Fibroblast of skin of abdomen (primary cell): ENCODE data around the gene ITGA2.

Experiments
- DNase-seq: peaks from one replicate; pipeline ENCODE4 v3.0.0-alpha.2; 2013

ITGA2 gene

GRCh38 chr5:52989781-52990527, 802 bp downstream of the ITGA2 start:
- DNase-seq = peak; percentile 36

DNA sequence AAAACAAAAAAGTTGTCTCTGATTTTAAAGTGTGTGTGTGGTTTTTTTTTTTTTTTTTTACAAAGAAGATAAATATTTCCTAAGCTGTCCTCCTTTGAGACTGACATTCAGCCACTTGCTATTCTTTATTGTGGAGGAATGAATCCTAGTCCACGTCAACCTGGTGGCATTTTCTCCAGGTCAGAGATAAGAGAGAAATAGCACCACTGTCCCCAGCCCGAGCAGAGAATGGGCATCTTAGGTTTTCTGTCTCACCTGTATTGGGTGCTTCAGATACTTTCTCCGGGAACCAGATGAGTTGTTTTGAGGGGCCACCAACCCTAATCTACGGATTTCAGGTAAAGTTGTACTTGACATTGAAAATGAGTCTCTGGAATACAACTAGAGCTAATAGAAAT, 1.4 kb downstream of the ITGA2 start:
- DNase-seq = no peak

- DNase-seq = no peak
Observed at GRCh38 chr5:52993367-52993766, 4.2 kb downstream of the ITGA2 start.

DNA sequence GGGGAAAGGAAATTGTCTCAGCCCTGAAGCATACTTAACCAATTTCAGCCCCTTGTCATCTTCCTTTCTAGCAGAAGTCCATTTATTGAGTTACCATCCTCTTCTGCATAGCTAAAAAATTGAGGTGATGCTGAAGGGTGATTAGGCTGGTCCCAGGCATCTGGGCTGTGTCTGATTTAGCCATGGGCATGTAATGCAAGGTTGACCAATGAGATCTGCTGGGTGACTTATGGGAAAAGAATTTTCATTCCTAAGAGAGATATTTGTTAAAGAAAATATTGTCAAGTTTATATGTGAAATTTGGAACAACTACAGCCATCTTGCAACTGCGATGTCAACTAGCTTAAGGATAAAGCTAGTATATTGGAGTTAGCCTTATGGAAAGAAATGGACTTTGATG, 5.1 kb downstream of the ITGA2 start:
- peak; percentile 23 for DNase-seq

DNA sequence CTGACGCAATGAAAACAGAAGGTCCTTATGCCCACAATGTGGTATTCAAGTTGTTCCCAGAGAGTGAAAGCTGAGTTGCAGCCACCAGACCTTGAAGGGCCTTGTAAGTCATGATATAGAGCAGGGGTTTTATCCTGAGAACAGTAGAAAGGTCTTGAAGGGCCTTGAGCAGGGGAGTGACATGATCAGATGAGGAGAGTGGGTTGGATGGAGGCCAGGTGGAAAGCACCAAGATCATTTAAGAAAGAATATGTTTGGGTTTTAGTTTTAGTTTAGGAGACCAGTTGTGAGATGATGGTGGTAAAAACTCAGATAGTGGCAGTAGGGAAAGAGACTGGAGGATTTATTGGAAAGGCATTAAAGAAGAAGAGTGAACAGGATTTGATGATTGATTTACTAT, 5.9 kb downstream of the ITGA2 start:
- no peak for DNase-seq

- no peak for DNase-seq
Observed at GRCh38 chr5:52995914-52996313, 6.8 kb downstream of the ITGA2 start.

DNA sequence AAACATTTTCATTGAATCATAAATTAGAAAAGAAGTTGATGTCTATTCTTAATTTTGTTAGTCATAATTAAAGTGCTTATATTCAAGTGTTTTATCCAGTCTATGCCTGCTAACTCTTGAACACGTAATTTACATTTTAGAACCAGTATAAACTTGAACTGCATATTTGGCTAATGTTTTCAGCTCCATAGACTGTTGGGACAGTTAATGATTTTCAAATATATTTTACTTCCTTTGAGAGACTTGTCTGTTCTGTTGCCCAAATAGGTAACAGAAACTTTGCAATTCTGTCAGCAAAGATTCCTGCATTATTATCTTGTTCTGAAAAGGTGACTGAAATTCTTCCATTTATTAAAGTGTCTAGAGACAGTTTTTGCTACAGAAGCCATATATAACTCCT, 7.8 kb downstream of the ITGA2 start:
- DNase-seq = no peak

GRCh38 chr5:52997424-52997823, 8.3 kb downstream of the ITGA2 start:
- DNase-seq = no peak

GRCh38 chr5:52998552-52999313, 9.6 kb downstream of the ITGA2 start:
- no peak for DNase-seq

- peak; percentile 58 for DNase-seq
Observed at GRCh38 chr5:52999344-52999949, 10.3 kb downstream of the ITGA2 start.

GRCh38 chr5:53001541-53001940, 12.4 kb downstream of the ITGA2 start:
- no peak for DNase-seq

GRCh38 chr5:53002491-53002890, 13.3 kb downstream of the ITGA2 start:
- DNase-seq = no peak

DNA sequence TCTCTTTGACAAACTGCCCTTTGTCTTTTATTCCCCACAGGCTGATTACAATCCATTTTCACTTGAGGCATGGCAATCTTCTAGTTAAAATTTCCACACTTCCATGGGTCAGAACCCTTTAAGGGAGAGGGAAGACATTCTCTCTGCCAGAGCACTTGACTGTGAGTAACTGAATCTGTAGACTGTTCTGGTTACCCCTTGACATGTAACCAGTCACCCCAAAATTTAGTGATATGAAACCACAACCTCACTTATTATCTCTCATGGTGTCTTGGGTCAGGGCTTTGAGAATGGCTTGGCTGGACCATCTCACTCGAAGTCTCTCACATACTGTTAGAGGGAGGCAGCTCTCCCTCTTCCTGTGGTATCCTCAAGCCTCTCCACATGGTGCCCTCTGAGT, 14.0 kb downstream of the ITGA2 start:
- no peak for DNase-seq

- no peak for DNase-seq
Observed at GRCh38 chr5:53006911-53007890, 18.0 kb downstream of the ITGA2 start.

- DNase-seq = peak; percentile 63
Observed at GRCh38 chr5:53008751-53009150, 19.6 kb downstream of the ITGA2 start.

DNA sequence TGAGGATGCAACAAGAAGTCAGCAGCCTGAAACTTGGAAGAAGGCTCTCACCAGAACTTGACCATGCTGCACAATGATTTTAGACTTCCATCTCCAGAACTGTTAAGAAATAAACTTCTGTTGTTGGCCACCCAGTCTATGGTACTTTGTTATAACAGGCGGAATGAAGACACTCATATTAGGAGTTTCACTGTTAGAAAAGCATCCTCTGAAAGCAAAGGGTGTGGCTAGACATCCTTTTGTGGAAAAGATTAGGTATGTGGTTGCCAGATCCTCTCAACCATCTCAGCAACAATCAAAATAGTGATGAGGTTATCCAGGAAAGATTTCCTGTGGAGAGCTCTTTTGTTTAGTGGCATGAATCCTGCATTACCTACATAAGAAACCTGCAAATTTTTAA, 20.7 kb downstream of the ITGA2 start:
- DNase-seq = no peak

DNA sequence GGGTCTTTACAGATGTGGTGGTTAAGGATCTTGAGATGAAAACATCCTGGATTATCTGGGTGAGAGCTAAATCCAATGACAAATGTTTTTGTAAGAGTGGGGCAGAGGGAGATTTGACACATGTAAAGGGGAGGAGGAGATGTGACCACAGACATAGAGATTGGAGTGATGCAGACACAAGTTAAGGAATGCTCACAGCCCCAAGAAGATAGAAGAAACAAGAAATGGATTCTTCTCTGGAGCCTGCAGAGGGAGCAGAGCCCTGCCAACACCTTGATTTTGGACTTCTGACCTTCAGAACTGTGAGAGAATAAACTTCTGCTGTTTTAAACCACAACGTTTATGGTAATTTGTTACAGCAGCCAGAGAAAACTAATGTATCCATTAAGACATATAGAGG, 21.7 kb downstream of the ITGA2 start:
- no peak for DNase-seq

- no peak for DNase-seq
Observed at GRCh38 chr5:53011233-53011632, 22.1 kb downstream of the ITGA2 start.

DNA sequence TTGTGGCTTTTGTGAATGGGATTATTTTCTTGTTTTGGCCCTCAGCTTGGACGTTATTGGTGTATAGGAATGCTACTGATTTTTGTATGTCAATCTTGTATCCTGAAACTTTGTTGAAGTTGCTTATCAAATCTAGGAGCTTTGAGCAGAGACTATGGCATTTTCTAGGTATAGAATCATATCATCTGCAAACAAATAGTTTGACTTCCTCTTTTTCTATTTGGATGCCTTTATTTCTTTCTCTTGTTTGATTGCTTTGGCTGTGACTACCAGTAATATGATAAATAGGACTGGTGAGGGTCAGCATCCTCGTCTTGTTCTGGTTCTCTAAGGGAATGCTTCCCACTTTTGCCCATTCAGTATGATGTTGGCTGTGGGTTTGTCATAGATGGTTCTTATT, 24.7 kb downstream of the ITGA2 start:
- no peak for DNase-seq

GRCh38 chr5:53017383-53017782, 28.2 kb downstream of the ITGA2 start:
- DNase-seq = no peak

GRCh38 chr5:53017794-53018391, 28.7 kb downstream of the ITGA2 start:
- no peak for DNase-seq

DNA sequence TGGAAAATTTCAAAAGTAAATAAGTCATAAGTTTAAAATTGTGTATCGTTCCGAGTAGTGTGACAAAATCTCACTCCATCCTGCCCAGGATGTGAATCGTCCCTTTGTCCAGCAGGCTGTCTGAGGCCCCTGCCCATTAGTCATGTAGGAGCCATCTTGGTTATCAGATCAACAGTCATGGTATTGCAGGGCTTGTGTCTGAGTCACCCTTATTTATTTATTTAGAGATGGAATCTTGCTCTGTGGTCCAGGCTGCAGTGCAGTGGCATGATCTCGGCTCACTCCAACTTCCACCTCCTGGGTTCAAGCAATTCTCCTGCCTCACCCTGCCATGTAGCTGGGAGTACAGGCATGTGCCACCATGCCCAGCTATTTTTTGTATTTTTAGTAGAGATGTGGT, 30.2 kb downstream of the ITGA2 start:
- DNase-seq = peak; percentile 59
